Tibial nerve (tissue), 4 donors: ENCODE results near the gene ATP6V1G3.

Experiments used
- EP300 ChIP-seq, 2 donors: sonication (generic); formaldehyde crosslinking; IDR thresholded peaks; one replicate each; pipeline ENCODE4 v1.6.1; 2017; ENCODE audit warnings: antibody characterized with exemption in 2 of 2, mild to moderate bottlenecking in 1 of 2
- POLR2A ChIP-seq, 2 donors: fragments of 450-650 bp; IDR thresholded peaks; one replicate each; pipeline ENCODE4 v1.6.1; 2017; ENCODE audit warnings: antibody characterized with exemption in 2 of 2, mild to moderate bottlenecking in 2 of 2, moderate library complexity in 2 of 2
- TF ChIP-seq, protein P1 (sequence below), 5 experiments: fragments of 200-600 bp in 3 of 5; fragments of 450-650 bp in 2 of 5; sonication (generic) in 3 of 5; IDR thresholded peaks; one replicate each; pipeline ENCODE4 v1.5.1; 2016 to 2019; ENCODE audit warnings: antibody characterized with exemption in 5 of 5, mild to moderate bottlenecking in 3 of 5, moderate library complexity in 2 of 5

DNA sequence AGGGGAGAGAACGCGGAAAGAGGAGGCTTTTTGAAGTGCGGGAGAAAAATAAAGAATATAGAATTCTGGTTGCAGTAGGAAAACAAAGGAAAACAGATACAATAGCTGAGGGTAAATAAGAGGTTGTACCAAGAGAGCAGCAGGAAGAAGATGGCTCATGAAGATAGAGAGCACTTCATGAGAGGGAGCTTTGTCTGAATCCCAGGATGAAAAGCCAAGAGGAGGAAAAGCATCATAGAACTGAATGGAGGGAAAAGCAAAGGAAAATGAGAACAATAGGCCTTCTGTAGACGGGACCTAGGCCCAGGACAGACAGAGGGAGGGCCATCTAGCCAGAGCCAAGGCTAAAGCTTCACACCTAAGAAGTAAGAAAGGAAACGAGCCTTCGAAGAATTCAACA, 49.5 kb downstream of the ATP6V1G3 start:
- no peak for TF ChIP-seq POLR2A (IDR thresholded peaks at IDR 0.05)
- TF ChIP-seq, protein P1, sequence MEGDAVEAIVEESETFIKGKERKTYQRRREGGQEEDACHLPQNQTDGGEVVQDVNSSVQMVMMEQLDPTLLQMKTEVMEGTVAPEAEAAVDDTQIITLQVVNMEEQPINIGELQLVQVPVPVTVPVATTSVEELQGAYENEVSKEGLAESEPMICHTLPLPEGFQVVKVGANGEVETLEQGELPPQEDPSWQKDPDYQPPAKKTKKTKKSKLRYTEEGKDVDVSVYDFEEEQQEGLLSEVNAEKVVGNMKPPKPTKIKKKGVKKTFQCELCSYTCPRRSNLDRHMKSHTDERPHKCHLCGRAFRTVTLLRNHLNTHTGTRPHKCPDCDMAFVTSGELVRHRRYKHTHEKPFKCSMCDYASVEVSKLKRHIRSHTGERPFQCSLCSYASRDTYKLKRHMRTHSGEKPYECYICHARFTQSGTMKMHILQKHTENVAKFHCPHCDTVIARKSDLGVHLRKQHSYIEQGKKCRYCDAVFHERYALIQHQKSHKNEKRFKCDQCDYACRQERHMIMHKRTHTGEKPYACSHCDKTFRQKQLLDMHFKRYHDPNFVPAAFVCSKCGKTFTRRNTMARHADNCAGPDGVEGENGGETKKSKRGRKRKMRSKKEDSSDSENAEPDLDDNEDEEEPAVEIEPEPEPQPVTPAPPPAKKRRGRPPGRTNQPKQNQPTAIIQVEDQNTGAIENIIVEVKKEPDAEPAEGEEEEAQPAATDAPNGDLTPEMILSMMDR (IDR thresholded peaks at IDR 0.05) = no peak
- no peak for TF ChIP-seq EP300 (IDR thresholded peaks at IDR 0.05)
